ENCODE results near the gene PROCA1.
A peak's percentile ranks its signal among the peaks of the same experiment; 100 is the strongest.
"Not testable (repeated sequence)": the region's sequence is repeated elsewhere in the genome, so short reads cannot be mapped to it uniquely, and the experiment has no call there.

The PROCA1 gene

DNA sequence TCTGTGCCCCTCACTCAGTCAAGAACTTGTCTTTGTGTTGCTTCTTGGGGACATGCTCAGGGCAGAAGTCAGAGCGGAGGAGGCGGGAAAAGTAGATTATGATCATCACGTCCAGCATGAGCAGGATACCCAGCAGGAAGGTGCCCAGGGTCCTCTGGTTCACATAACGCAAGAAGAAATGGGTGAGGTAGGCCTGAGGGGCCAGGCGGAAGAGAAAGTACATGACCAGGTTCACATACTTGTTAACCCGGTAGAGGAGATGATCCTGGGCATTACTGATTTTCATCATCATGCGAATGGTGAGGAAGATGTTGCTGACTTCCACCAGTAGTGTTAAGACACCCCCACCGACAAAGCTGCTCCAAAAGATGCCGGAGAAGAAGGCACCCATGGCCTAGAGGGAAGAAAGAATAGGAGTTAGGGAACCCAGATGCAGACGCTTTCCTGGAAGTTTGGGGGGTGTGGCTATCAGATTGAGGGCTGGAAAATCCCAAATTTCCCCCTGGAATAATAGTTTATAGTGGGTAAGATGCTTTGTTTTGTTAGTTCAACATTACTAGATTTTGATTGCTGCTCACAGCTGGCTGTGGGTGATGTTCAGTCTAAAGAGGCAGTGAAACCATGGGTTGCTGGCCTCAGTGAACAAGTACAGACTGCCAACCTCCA is 12.9 kb upstream of the PROCA1 start:
- DNase-seq, result no peak

DNA sequence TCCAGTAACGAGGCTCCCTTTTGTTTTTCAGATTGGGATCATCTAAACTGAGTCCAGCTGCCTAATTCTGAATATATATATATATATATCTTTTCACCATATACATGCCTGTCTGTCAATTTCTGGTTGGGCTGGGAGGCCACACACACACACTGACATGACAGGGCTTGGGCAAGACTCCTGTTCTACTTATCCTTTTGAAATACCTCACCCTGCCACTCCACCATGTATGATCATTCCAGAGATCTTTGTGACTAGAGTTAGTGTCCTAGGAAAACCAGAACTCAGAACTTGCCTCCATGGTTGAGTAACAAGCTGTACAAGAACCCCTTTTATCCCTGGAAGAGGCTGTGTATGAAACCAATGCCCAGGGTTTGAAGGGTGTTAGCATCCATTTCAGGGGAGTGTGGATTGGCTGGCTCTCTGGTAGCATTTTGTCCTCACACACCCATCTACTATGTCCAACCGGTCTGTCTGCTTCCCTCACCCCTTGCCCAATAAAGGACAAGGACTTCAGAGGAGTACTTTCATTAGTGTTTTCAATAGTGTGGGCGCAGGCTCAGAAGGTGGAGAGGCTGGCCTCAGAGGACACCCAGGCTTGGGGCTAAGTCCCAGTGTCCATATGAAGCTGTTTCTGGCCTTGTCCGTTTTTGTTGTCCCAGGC is 12.3 kb upstream of the PROCA1 start:
- DNase-seq, result not testable (repeated sequence)

DNA sequence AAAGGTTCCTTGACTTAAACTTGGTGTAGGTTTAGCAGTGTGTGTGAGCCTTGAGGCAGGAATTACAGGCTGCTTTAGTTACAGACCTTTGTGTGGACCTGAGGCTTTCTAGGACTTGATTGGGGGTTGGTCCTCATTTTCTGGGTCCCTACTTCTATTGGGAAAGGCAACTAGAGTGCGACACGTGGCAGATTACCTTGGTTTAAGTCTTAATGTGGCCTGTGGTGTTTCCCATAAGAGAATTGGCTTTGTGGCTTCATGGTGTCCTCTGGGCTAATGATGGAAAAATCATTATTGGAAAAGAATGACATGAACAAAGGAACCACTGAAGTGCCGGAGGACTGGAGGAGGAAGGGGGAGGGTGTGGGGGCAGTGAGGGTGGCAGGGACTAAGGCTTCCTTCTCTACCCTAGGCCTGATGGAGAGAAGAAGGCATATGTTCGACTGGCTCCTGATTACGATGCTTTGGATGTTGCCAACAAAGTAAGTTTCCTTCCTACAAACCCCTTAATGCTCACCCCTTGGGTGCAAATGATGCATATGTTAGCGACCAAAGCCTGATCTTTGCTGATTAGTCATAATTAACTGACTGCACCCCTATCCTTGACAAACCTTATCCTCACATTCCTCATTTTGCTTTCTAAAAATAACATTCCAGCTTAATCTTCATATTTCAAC is 11.6 kb upstream of the PROCA1 start:
- no peak for DNase-seq

DNA sequence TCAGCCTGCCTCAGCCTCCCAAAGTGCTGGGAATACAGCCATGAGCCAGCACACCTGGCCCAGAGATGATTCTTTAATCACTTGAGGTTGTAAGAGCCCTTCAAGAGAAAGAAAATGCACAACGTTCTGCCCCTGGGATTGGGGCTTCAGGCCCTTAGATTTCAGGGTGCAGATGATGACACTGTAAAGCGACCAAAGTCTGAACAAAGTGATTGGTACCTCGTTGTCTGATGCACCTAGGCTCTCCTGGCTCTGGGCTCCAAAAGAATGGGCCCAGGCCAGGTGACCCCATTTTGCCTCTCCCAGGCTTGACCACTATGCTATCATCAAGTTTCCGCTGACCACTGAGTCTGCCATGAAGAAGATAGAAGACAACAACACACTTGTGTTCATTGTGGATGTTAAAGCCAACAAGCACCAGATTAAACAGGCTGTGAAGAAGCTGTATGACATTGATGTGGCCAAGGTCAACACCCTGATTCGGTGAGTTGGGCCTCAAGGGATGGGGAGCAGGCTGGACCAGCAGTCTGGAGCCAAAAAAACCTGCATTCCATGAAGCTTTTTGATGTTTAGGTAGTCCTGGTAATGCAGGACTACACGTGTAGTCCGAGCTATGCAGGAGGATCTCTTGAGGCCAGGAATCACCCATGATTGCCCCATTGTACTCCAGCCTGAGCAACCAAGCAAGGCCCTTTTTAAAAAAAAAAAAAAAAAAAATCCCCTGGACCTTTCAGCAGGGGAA is 10.9 kb upstream of the PROCA1 start:
- no peak for DNase-seq

DNA sequence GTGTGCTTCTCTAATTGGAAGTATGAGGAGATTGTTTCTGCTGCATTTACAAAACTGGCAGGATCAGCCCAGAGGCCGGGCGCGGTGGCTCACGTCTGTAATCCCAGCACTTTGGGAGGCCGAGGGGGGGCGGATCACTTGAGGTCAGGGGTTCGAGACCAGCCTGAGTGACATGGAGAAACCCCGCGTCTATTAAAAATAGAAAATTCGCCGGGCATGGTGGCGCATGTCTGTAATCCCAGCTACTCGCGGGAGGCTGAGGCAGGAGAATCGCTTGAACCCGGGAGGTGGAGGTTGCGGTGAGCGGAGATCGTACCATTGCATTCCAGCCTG is 9.3 kb upstream of the PROCA1 start:
- not testable (repeated sequence) for DNase-seq

DNA sequence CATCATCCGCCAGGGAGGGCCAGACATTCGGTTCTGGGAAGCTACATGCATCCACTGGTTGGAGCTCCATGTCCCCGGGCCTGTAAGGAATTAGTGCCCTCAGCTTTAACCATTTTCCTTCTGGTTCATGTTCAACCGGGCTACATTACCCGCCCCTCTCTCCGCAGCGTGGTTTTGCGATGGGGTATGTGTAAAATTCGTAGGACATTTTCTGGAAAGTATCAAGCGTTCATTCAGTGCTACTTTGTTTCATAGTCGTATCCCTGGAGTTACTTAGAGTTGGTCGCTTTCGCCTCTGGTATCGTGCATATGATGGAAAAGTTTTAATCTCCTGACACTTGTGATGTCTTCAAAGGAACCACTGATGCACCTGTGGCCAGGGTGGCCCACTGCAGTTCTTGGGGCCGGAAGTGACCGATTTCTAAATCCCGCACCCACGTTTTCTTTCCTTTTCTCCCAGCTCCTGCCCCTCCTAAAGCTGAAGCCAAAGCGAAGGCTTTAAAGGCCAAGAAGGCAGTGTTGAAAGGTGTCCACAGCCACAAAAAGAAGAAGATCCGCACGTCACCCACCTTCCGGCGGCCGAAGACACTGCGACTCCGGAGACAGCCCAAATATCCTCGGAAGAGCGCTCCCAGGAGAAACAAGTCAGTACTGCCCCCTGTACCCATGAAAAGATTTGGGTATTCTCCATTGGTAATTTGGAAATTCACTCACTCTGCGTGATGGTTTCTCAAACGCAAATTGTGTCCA is 8.7 kb upstream of the PROCA1 start:
- DNase-seq, result peak; percentile 50

DNA sequence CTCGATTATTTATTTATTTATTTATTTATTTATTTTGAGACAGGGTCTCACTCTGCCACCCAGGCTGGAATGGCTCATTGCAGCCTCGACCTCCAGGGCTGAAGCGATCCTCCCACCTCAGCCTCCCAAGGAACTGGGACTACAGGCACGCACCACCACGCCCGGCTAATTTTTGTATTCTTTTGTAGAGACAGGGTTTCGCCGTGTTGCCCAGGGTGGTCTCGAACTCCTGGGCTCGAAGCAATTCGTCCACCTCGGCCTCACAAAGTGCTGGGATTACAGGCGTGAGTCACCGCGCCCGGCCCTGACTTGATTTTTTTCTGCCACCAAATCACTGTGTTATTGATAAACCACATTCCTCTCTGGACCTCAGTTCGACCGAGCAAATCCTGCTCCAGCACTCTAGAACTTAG is 7.3 kb upstream of the PROCA1 start:
- DNase-seq, result no peak

DNA sequence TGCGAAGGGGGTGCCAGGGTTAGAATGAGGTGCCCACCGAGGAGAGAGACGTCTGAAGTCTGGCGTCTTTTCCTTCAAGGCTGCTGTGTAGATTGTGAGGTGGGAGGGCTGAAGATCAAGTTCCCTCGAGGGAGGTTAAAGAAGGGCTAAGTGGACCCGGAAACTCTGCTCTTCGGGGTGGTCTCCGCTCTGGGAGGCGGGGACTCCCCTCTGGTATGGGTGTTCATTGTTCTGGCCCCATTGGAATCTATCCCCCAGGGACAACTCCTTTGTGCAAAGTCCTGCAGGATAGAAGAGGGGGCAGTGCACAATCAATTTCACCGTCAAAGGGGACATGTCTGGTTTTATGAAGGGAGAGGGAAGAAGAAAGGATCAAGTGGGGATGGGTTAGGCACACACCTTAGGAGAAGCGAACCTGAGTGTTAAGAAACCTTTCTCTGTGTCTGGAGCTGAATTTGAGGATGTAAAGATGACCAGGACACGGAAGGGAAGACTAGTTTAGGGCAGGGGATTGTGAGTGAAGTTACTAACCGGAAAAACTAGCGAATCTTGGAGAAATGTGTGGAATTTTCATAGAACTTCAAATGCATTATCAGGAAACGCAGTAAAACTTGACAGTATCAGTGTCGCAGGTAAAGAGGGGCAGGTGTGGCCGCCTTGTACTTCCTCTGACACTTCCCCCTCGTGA is 6.8 kb upstream of the PROCA1 start:
- DNase-seq, result no peak

DNA sequence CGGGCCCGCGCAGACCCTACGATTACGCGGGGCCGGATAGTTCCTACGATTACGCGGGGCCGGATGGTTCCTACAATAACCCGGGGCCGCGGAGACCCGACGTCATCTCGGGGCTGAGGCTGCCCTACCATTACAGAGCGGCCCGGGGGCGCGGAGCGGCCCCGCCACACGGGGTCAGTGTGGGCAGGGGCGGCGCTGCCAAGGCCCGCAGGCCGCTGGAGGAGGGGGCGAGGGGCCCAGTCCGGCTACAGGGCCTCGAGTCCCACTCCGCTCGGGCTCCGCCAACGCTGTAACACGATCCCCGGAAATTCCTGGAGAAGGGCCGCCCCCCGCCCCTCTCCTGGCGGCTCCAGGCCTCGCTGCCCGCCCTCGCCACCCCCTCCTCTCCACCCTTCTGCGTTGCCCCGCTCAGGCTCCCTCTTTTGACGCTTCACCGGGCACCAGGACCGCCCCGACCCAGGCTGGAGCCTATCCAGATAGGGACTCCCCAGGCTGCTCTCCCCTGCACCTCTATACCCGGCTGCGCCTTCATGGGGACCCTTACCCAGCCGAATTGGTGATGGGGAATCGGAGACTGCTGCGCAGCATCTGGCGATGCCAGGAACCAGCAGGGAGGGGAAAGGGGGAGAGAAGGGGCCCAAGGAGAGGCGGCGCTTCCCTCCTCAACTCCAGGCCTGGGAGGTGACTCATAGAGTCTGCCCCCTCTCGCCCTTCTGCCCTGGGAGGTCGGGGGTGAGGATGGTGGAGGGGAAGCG is 6.1 kb upstream of the PROCA1 start, which contains the start of gene RAB34:
Gene RAB34, minus strand, starts transcription at position 291 of the 755 bp plus-strand sequence. CDS start 602 bp downstream, outside the sequence.
- DNase-seq, result no peak

DNA sequence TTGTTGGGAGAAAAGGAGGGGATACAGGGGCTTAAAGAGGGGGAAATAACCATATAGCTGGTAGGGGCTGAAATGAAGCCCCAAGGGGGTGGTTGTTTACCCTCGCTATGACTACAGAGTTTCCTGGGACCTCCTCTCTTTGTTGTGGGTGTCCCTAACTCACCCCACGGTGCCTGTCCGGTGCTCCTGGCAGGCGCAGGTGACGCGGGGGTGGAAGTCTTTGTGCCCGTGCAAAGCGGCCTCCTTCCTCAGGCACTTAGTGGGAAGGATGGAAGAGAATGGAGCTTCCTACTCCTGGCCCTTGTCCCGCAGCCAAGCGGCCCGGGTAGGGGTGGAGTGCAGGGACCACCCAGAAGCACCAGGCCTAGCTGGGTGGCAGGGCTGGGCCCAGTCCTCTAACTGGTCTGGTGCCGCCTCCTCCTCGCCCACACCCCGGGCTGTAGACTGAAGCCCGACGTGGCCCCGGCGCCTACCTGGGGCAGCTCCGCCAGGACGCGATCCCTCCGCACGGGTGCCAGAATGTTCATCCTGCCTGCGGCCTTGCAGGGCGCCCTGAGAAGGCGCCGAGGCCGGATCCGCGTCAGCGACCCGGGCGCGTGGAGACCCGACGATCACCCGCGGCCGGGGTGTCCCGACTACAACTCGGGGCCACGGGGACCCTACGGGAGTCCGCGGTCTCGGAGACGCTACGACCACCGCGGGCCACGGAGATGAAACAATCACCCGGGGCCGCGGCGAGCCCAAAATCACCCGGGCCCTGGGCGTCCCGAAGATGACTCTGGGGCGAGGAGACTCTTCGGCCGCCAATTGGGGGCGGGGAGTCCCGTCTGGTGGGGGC is 5.3 kb upstream of the PROCA1 start:
- no peak for DNase-seq

DNA sequence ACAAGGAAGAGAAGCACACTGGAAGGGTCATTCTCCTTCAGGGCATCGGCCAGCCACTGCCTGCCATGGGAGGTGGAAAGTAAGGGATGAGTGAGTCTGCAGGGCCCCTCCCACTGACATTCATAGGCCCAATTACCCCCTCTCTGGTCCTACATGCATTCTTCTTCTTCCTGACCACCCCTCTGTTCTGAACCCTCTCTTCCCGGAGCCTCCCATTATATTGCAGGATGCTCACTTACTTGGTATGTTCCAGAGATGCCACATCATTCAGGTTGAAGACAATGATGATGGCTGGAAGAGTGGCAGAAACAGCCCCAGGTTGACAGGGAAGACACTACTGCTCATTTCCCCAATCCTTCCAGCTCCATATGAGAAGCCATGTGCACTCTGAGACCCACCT is 3.5 kb upstream of the PROCA1 start:
- DNase-seq, result no peak

DNA sequence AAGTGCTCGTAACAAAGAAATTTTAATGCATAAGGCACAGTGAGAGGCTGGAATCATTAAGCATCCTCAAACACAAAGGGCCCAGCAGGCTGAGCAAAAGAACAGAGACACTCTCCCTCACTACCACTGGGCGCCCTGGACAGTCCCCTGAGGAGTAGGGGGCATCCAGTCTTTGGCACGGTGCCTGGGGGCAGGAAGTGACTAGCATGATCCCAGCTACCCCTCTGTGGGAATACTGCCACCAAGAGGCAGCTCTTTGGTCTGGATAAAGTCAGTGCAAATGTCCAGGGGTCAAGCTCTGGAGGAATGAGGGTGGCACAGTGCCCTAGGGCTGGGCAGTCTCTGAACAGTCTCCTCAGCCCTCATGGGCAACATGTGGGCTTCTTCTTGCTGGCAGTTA is 2.6 kb upstream of the PROCA1 start:
- no peak for DNase-seq

DNA sequence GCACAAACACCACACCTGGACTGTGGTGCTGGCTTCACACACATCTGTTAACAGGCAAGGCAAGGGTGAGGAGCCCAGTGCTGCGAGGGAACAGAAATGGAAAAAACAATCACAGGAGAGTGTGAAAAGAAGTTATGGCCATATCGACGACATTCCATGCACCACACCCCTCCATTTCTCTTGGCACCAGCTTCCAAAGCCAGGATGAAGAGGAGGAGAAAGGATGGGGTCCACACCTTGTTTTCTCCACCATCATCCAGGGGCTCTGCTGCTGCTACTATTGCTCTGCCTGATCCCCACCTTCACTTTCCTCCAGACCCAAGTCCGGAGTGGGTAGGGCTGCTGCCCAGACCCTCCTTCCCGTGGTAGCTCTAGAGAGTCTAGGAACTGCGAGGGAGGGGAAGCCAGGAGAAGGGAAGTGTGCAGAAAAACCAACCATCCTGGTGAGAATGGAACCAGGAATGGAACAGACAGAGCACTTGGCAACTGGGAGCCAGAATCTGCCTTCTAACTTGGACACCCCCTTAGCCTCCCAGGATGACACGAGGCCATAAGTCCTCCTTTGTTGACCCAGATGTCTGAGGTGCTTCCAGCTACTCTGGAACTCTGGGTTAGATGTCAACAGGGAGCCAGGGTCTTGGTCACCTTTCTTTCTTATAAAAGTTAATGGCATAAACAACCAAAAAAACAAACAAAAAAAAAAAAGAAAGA is 1.2 kb upstream of the PROCA1 start:
- DNase-seq, result no peak

DNA sequence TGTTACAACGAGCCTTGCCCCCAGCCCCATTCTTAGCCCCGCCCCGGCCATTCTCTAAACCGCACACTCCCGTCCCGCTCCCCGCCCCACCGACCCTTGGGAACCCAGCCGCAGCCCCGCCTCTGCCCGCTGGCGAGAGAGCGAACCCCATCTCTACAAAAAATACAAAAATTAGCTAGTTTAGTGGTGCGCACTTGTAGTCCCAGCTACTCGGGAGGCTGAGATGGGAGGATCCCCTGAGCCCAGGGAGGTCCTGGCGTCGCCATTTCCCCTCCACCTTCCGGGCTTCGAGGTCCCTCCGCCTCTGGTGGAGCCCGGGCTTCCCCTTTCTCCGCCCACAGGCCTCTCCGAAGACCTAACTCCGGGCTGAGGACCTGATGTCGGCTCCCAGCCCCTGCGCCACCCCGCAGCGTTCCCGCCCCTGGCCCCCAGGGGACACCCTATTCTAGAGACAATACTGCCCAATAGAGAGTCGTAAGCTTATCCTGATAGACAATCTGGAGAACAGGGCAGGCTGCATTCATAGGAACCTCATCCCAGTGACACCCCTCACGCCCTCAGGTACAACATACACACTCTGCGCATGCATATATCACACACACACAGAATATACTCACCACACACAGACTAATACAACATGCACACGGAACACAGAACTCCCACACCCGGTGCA is 480 bp upstream of the PROCA1 start:
- peak; percentile 73 for DNase-seq

DNA sequence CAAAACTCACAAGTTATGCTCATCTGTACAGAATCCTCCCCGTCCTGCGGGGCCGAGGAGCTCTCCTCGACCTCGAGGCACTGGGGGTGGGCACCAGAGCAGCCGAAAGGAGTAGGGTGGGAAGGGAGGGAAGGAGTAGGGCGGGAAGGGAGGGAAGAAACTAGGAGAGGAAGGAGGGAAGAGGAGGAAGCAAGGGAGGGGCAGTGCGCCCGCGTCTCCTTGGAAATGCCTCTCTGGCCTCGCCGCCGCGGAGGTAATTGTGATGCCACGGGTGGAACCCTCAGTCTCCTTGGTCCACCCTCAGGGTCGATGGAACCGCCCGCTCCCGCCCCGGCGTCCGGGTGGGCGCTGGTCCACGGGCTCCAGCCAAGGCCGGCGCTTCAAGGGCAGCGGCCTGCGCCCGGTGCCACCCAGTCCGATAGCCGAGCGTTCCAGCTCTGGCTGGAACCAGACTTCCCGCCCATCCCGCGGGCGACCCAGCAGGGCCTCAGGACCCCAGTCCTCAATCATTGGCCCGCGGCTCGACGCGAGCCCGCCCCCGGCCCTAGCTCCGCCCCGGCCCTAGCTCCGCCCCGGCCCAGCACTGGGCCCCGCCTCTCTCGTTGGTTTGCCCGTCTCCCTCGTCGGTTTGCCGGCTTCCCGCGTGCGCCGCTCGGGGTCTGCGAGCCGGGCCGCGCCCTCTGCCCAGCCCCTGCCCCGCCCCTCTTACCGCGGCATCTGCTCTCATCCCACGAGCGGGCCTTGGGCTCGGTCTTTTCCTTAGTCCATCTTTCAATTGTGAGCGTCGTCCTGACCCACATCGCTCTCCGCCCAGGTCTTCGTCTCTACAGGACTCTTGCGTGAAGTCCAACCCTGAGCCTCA is 596 bp downstream of the PROCA1 start:
- peak; percentile 92 for DNase-seq

DNA sequence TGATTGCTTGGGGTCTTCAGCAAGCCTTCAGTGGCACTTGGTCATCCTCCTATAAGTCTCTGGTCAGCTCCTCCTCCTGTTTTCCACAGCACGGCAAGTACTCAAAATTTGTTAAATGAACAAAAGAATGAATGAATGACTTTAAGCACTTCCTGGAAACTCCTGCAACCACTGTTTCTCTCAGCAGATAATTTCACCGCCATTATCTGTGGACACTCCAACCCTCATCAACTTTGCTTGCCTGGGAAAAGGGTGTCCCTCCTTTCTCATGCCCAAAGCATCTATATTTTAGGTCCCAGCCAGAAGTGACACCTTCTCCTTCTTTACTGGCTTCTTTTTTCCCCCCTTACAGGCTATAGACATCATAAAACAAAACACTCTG is 4.4 kb downstream of the PROCA1 start:
- no peak for DNase-seq

DNA sequence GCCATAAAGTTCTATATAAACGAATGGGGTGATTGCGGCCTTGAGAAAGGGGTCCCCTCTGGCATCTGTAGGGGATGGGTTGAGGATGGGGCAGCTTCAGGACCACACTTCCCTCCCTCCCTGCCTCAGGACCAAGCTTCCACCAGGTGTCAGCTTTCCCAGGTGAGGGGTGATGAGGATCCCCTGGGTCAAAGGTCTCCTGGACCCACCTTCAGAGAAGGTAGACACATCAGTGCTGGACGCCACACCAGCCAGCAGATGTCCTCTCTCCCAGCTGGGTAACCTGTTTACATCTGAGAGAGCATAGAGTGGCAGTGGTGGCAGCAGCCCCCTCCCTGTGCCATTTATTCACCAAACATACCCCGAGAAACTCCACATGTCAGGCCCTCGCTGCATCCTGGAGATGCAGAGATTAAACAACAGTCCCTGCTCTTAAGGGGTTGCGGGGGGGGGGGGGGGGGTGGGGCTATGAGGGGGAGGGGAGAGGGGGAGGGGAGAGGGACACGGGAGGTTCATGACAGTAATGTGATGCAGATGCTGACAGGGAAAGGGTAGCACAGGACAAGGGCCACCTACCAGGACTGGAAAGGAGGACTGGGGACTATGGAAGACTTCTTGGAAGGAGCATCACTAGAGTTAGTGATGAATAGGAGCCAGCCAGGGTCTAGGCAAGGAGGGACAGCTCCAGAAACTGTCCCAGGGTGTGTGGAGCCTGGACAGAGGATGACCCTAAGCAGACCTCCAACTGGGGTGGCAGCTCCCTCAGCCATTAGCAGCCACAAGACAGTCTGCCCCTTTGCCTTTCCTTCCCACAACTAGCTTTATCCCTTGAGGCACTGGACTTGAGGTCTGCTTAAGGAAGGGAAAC is 5.0 kb downstream of the PROCA1 start:
- DNase-seq, result no peak

Measured in activated naive CD4-positive, alpha-beta T cell treated with Interleukin-2 at 50 U/mL for 16 hours (primary cell).